Measurements from ENCODE around the gene SMIM44. TPM values are rescaled to one million over a fixed set of nuclear protein-coding genes. Genes with fewer than 3 reads are reported as not detected.

The SMIM44 gene
- total and polyA plus RNA-seq, 9 of the 15 experiments (the other 6 are each of a cell fraction or from before 2014, with no cell fraction given), result not detected

DNA sequence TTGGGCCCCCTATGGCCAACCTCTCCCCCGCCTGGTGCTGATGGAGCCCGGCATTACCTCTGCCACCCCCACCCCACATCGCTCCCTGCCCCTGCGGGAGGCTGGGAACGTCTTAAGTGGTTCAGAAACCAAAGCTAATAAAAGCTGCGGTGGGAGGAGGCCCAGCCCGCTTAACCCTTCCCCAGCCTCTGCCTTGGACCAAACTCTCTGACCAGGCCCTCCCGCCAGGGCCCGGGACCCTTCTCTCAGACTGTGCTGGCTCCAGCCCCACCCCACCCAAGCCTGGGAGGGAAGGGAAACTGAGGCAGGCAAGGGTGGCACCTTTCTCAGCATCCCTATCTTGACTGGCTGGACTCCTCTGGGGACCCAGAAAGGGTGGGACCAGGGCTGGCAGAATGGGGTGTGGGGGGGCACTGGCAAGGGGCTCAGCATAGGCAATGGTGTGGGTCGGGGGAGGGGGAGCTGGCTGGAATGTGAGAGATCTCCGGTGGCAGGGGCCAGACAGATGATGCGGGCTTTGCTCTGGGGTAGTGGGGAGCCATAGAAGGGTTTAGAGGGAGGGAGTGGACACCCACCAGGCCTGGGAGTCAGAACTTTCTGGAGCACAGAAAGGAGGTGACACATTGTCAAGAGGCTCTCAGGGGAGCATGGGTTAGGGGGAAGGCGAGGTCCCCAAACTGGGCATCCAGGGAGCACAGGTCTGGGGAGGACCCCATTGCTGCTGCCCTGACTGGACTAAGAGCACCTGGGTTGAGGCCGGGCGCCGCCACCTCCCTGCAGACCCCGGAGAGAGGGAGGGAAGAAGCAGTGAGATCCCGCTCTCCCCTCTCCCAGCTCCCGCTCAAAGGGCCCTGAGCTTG is 24.8 kb downstream of the SMIM44 start (continued):
- TF ChIP-seq, protein P1, sequence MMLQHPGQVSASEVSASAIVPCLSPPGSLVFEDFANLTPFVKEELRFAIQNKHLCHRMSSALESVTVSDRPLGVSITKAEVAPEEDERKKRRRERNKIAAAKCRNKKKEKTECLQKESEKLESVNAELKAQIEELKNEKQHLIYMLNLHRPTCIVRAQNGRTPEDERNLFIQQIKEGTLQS (IDR thresholded peaks at IDR 0.05), result no peak
- TF ChIP-seq, protein P1 (CRISPR knock-in tag; conservative IDR thresholded peaks at IDR 0.05), result no peak
- TF ChIP-seq BACH1 (tag; IDR thresholded peaks at IDR 0.05), result no peak
- TF ChIP-seq ZFP36 (IDR thresholded peaks at IDR 0.05; ENCODE audit: low read depth, low read length, partially characterized antibody), result peak; percentile 78
- no peak for TF ChIP-seq TGIF2 (CRISPR knock-in tag; IDR thresholded peaks at IDR 0.05)
- TF ChIP-seq, protein P2, sequence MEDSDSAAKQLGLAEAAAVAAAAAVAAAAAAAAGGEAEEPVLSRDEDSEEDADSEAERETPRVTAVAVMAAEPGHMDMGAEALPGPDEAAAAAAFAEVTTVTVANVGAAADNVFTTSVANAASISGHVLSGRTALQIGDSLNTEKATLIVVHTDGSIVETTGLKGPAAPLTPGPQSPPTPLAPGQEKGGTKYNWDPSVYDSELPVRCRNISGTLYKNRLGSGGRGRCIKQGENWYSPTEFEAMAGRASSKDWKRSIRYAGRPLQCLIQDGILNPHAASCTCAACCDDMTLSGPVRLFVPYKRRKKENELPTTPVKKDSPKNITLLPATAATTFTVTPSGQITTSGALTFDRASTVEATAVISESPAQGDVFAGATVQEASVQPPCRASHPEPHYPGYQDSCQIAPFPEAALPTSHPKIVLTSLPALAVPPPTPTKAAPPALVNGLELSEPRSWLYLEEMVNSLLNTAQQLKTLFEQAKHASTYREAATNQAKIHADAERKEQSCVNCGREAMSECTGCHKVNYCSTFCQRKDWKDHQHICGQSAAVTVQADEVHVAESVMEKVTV (CRISPR knock-in tag; IDR thresholded peaks at IDR 0.05), result no peak
- no peak for TF ChIP-seq ZKSCAN8 (CRISPR knock-in tag; IDR thresholded peaks at IDR 0.05)
- TF ChIP-seq, protein P3, sequence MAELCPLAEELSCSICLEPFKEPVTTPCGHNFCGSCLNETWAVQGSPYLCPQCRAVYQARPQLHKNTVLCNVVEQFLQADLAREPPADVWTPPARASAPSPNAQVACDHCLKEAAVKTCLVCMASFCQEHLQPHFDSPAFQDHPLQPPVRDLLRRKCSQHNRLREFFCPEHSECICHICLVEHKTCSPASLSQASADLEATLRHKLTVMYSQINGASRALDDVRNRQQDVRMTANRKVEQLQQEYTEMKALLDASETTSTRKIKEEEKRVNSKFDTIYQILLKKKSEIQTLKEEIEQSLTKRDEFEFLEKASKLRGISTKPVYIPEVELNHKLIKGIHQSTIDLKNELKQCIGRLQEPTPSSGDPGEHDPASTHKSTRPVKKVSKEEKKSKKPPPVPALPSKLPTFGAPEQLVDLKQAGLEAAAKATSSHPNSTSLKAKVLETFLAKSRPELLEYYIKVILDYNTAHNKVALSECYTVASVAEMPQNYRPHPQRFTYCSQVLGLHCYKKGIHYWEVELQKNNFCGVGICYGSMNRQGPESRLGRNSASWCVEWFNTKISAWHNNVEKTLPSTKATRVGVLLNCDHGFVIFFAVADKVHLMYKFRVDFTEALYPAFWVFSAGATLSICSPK (IDR thresholded peaks at IDR 0.05; ENCODE audit: borderline replicate concordance), result no peak
- no peak for TF ChIP-seq ZBED1 (IDR thresholded peaks at IDR 0.05)
- TF ChIP-seq, protein P4, sequence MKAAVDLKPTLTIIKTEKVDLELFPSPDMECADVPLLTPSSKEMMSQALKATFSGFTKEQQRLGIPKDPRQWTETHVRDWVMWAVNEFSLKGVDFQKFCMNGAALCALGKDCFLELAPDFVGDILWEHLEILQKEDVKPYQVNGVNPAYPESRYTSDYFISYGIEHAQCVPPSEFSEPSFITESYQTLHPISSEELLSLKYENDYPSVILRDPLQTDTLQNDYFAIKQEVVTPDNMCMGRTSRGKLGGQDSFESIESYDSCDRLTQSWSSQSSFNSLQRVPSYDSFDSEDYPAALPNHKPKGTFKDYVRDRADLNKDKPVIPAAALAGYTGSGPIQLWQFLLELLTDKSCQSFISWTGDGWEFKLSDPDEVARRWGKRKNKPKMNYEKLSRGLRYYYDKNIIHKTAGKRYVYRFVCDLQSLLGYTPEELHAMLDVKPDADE (conservative IDR thresholded peaks at IDR 0.05; ENCODE audit: control insufficient read depth, low read depth, low read length), result no peak; the same call in 1 of the 2 replicates
- TF ChIP-seq, protein P5, sequence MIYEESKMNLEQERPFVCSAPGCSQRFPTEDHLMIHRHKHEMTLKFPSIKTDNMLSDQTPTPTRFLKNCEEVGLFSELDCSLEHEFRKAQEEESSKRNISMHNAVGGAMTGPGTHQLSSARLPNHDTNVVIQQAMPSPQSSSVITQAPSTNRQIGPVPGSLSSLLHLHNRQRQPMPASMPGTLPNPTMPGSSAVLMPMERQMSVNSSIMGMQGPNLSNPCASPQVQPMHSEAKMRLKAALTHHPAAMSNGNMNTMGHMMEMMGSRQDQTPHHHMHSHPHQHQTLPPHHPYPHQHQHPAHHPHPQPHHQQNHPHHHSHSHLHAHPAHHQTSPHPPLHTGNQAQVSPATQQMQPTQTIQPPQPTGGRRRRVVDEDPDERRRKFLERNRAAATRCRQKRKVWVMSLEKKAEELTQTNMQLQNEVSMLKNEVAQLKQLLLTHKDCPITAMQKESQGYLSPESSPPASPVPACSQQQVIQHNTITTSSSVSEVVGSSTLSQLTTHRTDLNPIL (CRISPR knock-in tag; IDR thresholded peaks at IDR 0.05), result no peak
- peak in 1 of 2 experiments; percentile 37; a peak in 1 of 4 replicates for TF ChIP-seq RCOR1 (IDR thresholded peaks at IDR 0.05; ENCODE audit: borderline replicate concordance in 1 of 2, low read depth in 2 of 2, low read length in 2 of 2)
- no peak for TF ChIP-seq CEBPZ (IDR thresholded peaks at IDR 0.05; ENCODE audit: borderline replicate concordance, low read depth, low read length)
- TF ChIP-seq LEF1 (IDR thresholded peaks at IDR 0.05), result no peak

All from K562 (cell line).